Testis (tissue), 5 donors: ENCODE results near the gene ZBTB12. TPM values are rescaled to one million over a fixed set of nuclear protein-coding genes. Genes with fewer than 3 reads are reported as not detected.
A peak's percentile ranks its signal among the peaks of the same experiment; 100 is the strongest.

Experiments
- DNase-seq: peaks from one replicate; pipeline ENCODE4 v3.0.0-alpha.2; 2019
- H3K27ac ChIP-seq, 2 donors: fragments of 200-600 bp; sonication (generic); one replicate each; pipeline ENCODE4 v1.5.1; 2019
- H3K27me3 ChIP-seq: fragments of 200-600 bp; sonication (generic); one replicate; pipeline ENCODE4 v1.5.1; 2019
- H3K36me3 ChIP-seq: fragments of 200-600 bp; sonication (generic); one replicate; pipeline ENCODE4 v1.5.1; 2017; ENCODE audit warnings: low read depth; ENCODE audit errors: missing control alignments
- H3K4me1 ChIP-seq: fragments of 200-600 bp; sonication (generic); one replicate; pipeline ENCODE4 v1.5.1; 2019
- H3K4me3 ChIP-seq, 2 donors: fragments of 200-600 bp; sonication (generic); one replicate each; pipeline ENCODE4 v1.5.1; 2017 to 2019
- H3K9me3 ChIP-seq: fragments of 200-600 bp; sonication (generic); one replicate; pipeline ENCODE4 v1.5.1; 2017
- CTCF ChIP-seq, 3 experiments: fragments of 450-650 bp in 2 of 3; fragments of 200-600 bp in 1 of 3; sonication (generic) in 1 of 3; IDR thresholded peaks; one replicate each; pipeline ENCODE4 v1.5.1; 2016 to 2019; ENCODE audit warnings: antibody characterized with exemption in 3 of 3, mild to moderate bottlenecking in 2 of 3, moderate library complexity in 1 of 3
- POLR2A ChIP-seq: fragments of 450-650 bp; IDR thresholded peaks from one replicate; pipeline ENCODE4 v1.6.1; 2017; ENCODE audit warnings: antibody characterized with exemption, mild to moderate bottlenecking, moderate library complexity
- WGBS, 2 donors: methylation state at CpG; one replicate each; pipeline ENCODE4 v1.1.5; 2018; 5-methylcytosine and 5-hydroxymethylcytosine counted together
- intact Hi-C: fragments of 100-400 bp; cut with DNase I; formaldehyde crosslinking; loops from one replicate; pipeline ENCODE4 v1.15.1; 2023; ENCODE audit warnings: low total_unique reads
- long read RNA-seq, 2 donors: transcript quantifications; one replicate each; lab custom pipeline, GENCODE V29; 2026
- polyA plus RNA-seq: library from polyadenylated mRNA; stranded (reverse); fragments of 350-450 nt; fragmentation: Illumina TruSeq; extraction: RNeasy Lipid Tissue Mini Kit (QIAGEN cat#74804); gene quantifications from one replicate; pipeline ENCODE4 v1.2.3, GENCODE V29; 2014; ENCODE audit warnings: low read depth, low replicate concordance; ENCODE audit not compliant: insufficient read depth
- total RNA-seq, 2 donors: library from RNA; depleted of rRNA; stranded (reverse); fragments of >200 nt; gene quantifications; one replicate each; pipeline ENCODE4 v1.2.3, GENCODE V29; 2016

Gene ZBTB12
- total RNA-seq (1 to 10 TPM; 5.3 to 5.6 TPM), polyA plus RNA-seq (6.3 TPM)
- long read RNA-seq, donor 1, partial matches to known transcripts = 0 of 3 reads
- long read RNA-seq, donor 1, other reads (novel, unspliced or antisense) = 0 of 3 reads
- long read RNA-seq, donor 2, partial matches to known transcripts = 0 of 2 reads
- long read RNA-seq, donor 2, other reads (novel, unspliced or antisense) = 0 of 2 reads

- H3K36me3 ChIP-seq = no peaks in the 10 kb centered on the region
- H3K9me3 ChIP-seq = no peaks in the 10 kb centered on the region
- no peaks in the 10 kb centered on the region for H3K27me3 ChIP-seq
- TF ChIP-seq CTCF (IDR thresholded peaks at IDR 0.05) (no peak), POLR2A (no peak)
- peak; percentile 94 for DNase-seq
- 0 to 1% methylated on average over 26 to 52 of the region's 77 CpGs for whole genome bisulfite sequencing, 2 donors
- peak within 1 kb of the TSS; percentile 58 to 64 for H3K4me3 ChIP-seq
- peak within 1 kb of the TSS; percentile 75 to 83 for H3K27ac ChIP-seq
- peaks cover 49% of the 10 kb centered on the region for H3K4me1 ChIP-seq
- intact Hi-C loops = no loop called here
Measured at GRCh38 chr6:31901953-31902643, at the start of gene ZBTB12. Gene ZBTB12 (minus strand): TSS chr6:31902086. CDS start chr6:31901305, 781 bp downstream.

GRCh38 chr6:31949926-31950548, 48.2 kb upstream of the ZBTB12 start:
- TF ChIP-seq POLR2A = no peak
- no peak for TF ChIP-seq CTCF (IDR thresholded peaks at IDR 0.05)
- 81 to 83% methylated on average over 7 of the region's 7 CpGs for WGBS, 2 donors
- Histone ChIP-seq H3K27me3 (no peaks in the 10 kb centered on the region), H3K9me3 (no peaks in the 10 kb centered on the region), H3K4me1 (peaks cover 10% of the 10 kb centered on the region), H3K27ac (peak overlapping the region in 1 of 2 donors; percentile 11), H3K4me3 (no peak overlapping the region), H3K36me3 (no peaks in the 10 kb centered on the region)
- DNase-seq = no peak
- intact Hi-C loops = loop anchor here (10.0 kb wide), 1 partner anchor 175 kb away; the partner anchor contains the start of gene ATF6B

GRCh38 chr6:31948753-31949413, 47.0 kb upstream of the ZBTB12 start:
- H3K4me3 ChIP-seq = no peak overlapping the region
- intact Hi-C loops = no loop called here
- no peaks in the 10 kb centered on the region for H3K36me3 ChIP-seq
- 94 to 95% methylated on average over 6 of the region's 6 CpGs for WGBS, 2 donors
- TF ChIP-seq CTCF (IDR thresholded peaks at IDR 0.05) (no peak), POLR2A (no peak)
- no peak for DNase-seq
- no peak overlapping the region for H3K27ac ChIP-seq
- H3K4me1 ChIP-seq = peaks cover 10% of the 10 kb centered on the region
- H3K27me3 ChIP-seq = no peaks in the 10 kb centered on the region
- no peaks in the 10 kb centered on the region for H3K9me3 ChIP-seq

GRCh38 chr6:31948306-31948705, 46.4 kb upstream of the ZBTB12 start:
- no peaks in the 10 kb centered on the region for H3K27me3 ChIP-seq
- peaks cover 10% of the 10 kb centered on the region for H3K4me1 ChIP-seq
- no peaks in the 10 kb centered on the region for H3K36me3 ChIP-seq
- no peak for TF ChIP-seq POLR2A
- TF ChIP-seq CTCF (IDR thresholded peaks at IDR 0.05) = no peak
- H3K27ac ChIP-seq = no peak overlapping the region
- WGBS, 2 donors = 76 to 77% methylated on average over 5 of the region's 5 CpGs
- no peak overlapping the region for H3K4me3 ChIP-seq
- no peaks in the 10 kb centered on the region for H3K9me3 ChIP-seq
- intact Hi-C loops = no loop called here
- DNase-seq = no peak
